T-helper 9 cell (primary cell): Measurements from ENCODE around the gene PPP1R14B.

Experiments used
- DNase-seq: peaks from one replicate; pipeline ENCODE4 v3.0.0-alpha.2; 2020

PPP1R14B gene

GRCh38 chr11:64208086-64208795, 38.5 kb downstream of the PPP1R14B start:
- DNase-seq, result no peak

DNA sequence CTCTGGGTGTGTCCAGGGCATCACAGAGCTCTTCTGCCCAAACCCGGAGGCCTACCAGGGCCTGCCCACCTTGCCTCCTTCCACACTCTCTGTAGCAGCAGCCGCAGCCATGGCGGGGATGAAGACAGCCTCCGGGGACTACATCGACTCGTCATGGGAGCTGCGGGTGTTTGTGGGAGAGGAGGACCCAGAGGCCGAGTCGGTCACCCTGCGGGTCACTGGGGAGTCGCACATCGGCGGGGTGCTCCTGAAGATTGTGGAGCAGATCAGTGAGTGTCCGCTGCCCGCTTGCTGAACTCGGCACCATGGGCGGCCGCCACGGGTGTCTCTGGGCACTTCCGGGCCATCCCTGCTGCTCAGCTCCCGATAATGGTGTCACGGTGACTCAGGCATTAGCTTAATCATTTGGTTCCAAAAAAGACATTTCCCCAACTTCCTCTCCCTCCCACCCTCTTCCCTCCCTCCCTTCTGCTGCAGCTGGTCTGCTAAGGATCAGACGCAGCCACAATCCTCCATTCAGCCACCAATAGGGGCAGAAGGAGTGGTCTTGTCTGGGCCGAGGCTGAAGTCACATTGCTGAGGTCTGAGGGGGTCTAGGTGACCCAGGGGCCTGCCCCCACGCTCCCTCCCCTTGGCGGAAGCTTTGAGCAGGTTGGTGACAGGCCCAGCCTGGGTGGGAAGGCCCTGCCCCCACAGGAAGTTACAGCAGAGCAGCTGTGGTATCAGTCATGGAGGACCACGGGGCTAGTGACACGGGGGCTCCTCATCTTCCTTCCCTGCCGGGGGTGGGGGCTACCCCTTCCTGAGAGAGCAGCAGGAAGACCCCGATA, 39.3 kb downstream of the PPP1R14B start:
- peak; percentile 53 for DNase-seq

- peak; percentile 52 for DNase-seq
Measured at GRCh38 chr11:64206457-64207255, 40.1 kb downstream of the PPP1R14B start, which contains the start of gene FERMT3. FERMT3 (plus strand) TSS chr11:64206721; CDS start chr11:64207365, 644 bp downstream.

DNA sequence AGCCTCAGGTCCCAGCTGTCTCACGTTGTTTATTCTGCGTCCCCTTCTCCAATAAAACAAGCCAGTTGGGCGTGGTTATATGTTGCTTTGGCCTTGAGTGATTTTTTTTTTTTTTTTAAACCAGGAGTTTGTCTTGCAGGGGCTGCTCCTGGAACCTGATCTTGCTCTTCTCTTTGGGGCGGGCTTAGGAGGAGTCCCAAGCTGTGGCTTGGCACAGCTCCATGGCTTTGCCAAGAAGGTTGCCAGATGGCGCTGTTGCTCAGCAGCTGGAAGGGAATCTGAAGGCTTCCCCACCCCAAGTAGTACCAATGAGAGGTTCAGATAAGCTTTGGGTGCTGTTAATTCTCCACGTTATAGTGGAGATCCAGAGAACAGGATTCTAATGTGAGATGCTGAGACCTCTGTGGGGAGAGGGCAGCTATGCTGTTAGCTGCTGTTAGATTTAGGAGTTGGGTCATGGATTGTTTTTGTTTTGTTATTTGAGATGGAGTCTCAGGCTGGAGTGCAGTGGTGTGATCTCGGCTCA, 42.2 kb downstream of the PPP1R14B start:
- peak; percentile 79 for DNase-seq

- DNase-seq, result no peak
Measured at GRCh38 chr11:64204080-64204440, 42.7 kb downstream of the PPP1R14B start.

GRCh38 chr11:64203421-64204079, 43.2 kb downstream of the PPP1R14B start:
- DNase-seq, result no peak

DNA sequence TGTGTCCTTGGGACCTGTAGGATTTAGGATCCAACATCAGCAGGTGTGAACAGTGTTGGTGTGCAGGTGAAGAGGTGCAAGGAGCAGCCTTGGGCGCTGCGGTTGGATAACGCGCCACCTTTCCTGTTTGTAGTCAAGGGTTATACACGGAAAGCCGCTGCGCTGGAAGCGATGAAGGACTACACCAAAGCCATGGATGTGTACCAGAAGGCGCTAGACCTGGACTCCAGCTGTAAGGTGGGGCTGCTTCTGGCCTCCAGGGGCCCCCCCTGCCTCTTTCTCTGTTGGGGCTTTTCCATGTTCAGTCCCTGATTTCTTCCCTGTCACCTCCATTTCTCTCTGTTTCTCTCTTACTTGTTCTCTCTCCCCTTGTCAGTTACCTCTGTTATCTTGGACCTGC, 43.8 kb downstream of the PPP1R14B start:
- DNase-seq, result no peak

DNA sequence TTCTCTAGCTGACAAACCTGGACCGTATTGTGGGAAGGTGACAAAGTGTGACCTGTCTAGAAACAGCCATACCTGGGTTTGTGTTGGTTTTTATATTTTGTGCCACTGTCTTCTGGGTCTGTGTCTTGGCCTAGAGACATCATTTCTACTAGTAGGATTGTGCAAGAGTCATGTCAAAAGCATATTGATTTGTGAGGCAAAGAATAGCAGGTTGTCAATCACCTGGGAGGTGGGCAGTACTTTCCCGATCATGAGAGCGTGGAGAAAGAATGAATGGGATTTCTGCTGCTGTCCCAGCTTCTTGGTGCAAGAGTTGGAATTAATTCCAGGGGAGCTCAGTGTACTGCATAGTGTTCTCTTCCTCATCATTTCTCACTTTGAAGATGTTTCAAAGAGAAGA, 45.2 kb downstream of the PPP1R14B start:
- DNase-seq, result no peak

DNA sequence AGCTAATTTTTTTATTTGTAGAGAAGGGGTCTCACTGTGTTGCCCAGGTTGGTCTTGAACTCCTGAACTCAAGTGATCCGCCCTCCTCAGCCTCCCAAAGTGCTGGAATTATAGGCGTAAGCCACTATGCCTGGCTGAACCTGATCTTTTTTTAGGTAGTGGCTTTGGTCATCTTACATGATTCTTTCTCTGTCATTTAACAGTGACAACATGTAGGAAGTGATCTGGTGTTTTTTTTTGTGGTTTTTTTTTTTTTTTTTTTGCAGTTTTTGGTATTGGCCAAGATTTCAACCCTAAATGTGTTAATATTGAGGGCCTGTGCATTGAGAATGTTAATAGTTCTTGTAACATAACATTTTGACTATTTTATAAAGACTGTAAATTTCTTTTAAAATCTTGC, 48.2 kb downstream of the PPP1R14B start:
- no peak for DNase-seq

DNA sequence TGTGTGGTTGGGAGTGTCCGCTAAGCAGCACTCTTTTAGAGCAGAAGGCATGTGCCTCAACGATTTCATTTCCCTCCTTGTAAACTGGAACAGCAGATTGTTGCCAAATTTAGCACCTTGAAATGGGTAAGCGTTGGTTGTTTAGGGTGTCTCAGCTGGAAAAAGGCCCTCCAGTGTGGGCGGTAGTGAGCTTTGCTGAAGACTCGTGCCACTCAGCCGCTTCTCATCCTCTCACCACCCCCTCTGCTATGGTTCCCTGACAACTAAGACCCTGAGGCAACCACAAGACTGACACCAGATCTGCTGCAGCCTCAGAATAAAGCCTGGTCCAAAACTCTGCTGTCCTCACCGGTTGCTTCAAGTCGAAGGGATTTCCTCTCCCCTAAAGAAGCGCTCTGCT, 50.1 kb downstream of the PPP1R14B start:
- no peak for DNase-seq
